ENCODE results near the gene ARF6.

GRCh38 chr14:49945448-49946319 is 52.8 kb downstream of the ARF6 start:
- TF ChIP-seq POLR2AphosphoS5 (IDR thresholded peaks at IDR 0.05; ENCODE audit: low read depth, low read length) (no peak), TAF1 (IDR thresholded peaks at IDR 0.05; ENCODE audit: borderline replicate concordance, insufficient read depth, low read length) (no peak)
